Measurements from ENCODE around the gene GNG12.

Gene GNG12

GRCh38 chr1:67847466-67847865 is 14.2 kb upstream of the GNG12 start:
- Mint-ChIP-seq H3K4me1 (no peaks in the 10 kb centered on the region), H3K4me3 (no peak overlapping the region), H3K9me3 (no peaks in the 10 kb centered on the region), H3K36me3 (ENCODE audit: low read depth) (no peaks in the 10 kb centered on the region), H3K27me3 (ENCODE audit: low read depth) (no peaks in the 10 kb centered on the region), H3K27ac (no peak overlapping the region)
- TF ChIP-seq CTCF (IDR thresholded peaks at IDR 0.05; ENCODE audit: unreplicated experiment in 3 of 3): no peak

- Mint-ChIP-seq H3K27me3 (ENCODE audit: low read depth) (no peaks in the 10 kb centered on the region), H3K27ac (no peak overlapping the region), H3K9me3 (no peaks in the 10 kb centered on the region), H3K4me1 (no peaks in the 10 kb centered on the region), H3K36me3 (ENCODE audit: low read depth) (no peaks in the 10 kb centered on the region), H3K4me3 (no peak overlapping the region)
- TF ChIP-seq CTCF (IDR thresholded peaks at IDR 0.05; ENCODE audit: unreplicated experiment in 3 of 3): no peak
Measured at GRCh38 chr1:67846538-67846937, 13.3 kb upstream of the GNG12 start.

GRCh38 chr1:67844988-67845387 is 11.7 kb upstream of the GNG12 start:
- H3K4me3 Mint-ChIP-seq: no peak overlapping the region
- no peaks in the 10 kb centered on the region for H3K36me3 Mint-ChIP-seq (ENCODE audit: low read depth)
- no peaks in the 10 kb centered on the region for H3K27me3 Mint-ChIP-seq (ENCODE audit: low read depth)
- no peak for TF ChIP-seq CTCF (IDR thresholded peaks at IDR 0.05; ENCODE audit: unreplicated experiment in 3 of 3)
- H3K9me3 Mint-ChIP-seq: no peaks in the 10 kb centered on the region
- H3K4me1 Mint-ChIP-seq: peaks cover 15% of the 10 kb centered on the region
- H3K27ac Mint-ChIP-seq: no peak overlapping the region

- Mint-ChIP-seq H3K27ac (no peak overlapping the region), H3K27me3 (ENCODE audit: low read depth) (no peaks in the 10 kb centered on the region), H3K36me3 (ENCODE audit: low read depth) (no peaks in the 10 kb centered on the region), H3K9me3 (no peaks in the 10 kb centered on the region), H3K4me1 (peaks cover 16% of the 10 kb centered on the region), H3K4me3 (no peak overlapping the region)
- TF ChIP-seq CTCF (IDR thresholded peaks at IDR 0.05; ENCODE audit: unreplicated experiment in 3 of 3): no peak
Measured at GRCh38 chr1:67843746-67844145, 10.5 kb upstream of the GNG12 start.

GRCh38 chr1:67843331-67843730 is 10.1 kb upstream of the GNG12 start:
- Mint-ChIP-seq H3K4me3 (no peak overlapping the region), H3K27me3 (ENCODE audit: low read depth) (no peaks in the 10 kb centered on the region), H3K4me1 (peaks cover 16% of the 10 kb centered on the region), H3K36me3 (ENCODE audit: low read depth) (no peaks in the 10 kb centered on the region), H3K9me3 (no peaks in the 10 kb centered on the region), H3K27ac (no peak overlapping the region)
- TF ChIP-seq CTCF (IDR thresholded peaks at IDR 0.05; ENCODE audit: unreplicated experiment in 3 of 3): no peak

- no peaks in the 10 kb centered on the region for H3K36me3 Mint-ChIP-seq (ENCODE audit: low read depth)
- TF ChIP-seq CTCF (IDR thresholded peaks at IDR 0.05; ENCODE audit: unreplicated experiment in 3 of 3): no peak
- H3K4me1 Mint-ChIP-seq: peaks cover 20% of the 10 kb centered on the region
- no peaks in the 10 kb centered on the region for H3K27me3 Mint-ChIP-seq (ENCODE audit: low read depth)
- H3K9me3 Mint-ChIP-seq: no peaks in the 10 kb centered on the region
- H3K27ac Mint-ChIP-seq: peak overlapping the region; percentile 40 to 62 (median 54)
- H3K4me3 Mint-ChIP-seq: no peak overlapping the region
Measured at GRCh38 chr1:67840449-67840848, 7.2 kb upstream of the GNG12 start.

Data from nephron (organoid).